Keratinocyte (primary cell): ENCODE results near the gene BORCS5.

ENCODE experiments used
- CTCF ChIP-seq, 3 experiments: IDR thresholded peaks in 1 of 3; conservative IDR thresholded peaks in 1 of 3; optimal IDR thresholded peaks in 1 of 3; 2 replicates in 2 of 3; 3 replicates in 1 of 3; pipeline versions ENCODE3 to v1.5.1; 2011; ENCODE audit warnings: low read length in 3 of 3, mild to moderate bottlenecking in 3 of 3, moderate library complexity in 2 of 3, control low read depth in 1 of 3, inconsistent platforms in 1 of 3; ENCODE audit not compliant: insufficient read depth in 2 of 3; ENCODE audit errors: extremely low read depth in 1 of 3
- EZH2 ChIP-seq: IDR thresholded peaks from one replicate; pipeline ENCODE4 v1.6.1; 2012; ENCODE audit warnings: inconsistent platforms, mild to moderate bottlenecking, low read length, moderate library complexity

- TF ChIP-seq CTCF (optimal IDR thresholded peaks at IDR 0.05 in 1 of 3, IDR thresholded peaks at IDR 0.05 in 1 of 3, conservative IDR thresholded peaks at IDR 0.05 in 1 of 3; ENCODE audit: extremely low read depth in 1 of 3, insufficient read depth in 2 of 3, low read length in 3 of 3): no peak
- no peak for TF ChIP-seq EZH2
Measured at GRCh38 chr12:12487490-12487889, 130.6 kb downstream of the BORCS5 start.
